ENCODE results near the gene SPAG16.

The SPAG16 gene

DNA sequence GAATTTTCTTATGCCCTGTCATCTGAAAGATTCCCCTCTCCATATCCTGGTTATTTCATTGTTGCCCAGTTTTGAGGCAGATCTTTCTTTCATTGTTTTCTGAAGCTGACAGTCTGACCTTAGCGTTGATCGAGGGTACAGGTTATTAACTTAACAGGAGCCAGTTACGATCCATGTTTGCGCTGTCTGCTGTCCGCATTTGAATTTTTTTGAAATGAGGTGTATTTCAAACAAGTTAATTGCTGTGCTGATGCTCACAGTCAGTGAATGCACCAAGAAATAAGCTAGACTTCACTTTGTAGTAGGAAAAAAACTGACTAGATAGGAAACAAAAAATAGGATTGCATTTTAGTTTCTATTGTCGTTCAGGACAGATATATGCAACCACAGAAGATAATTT lies 34.8 kb upstream of the SPAG16 start:
- DNase-seq (ENCODE audit: low read depth) = no peak
- H3K4me3 ChIP-seq (ENCODE audit: low read length) = no peak overlapping the region
- TF ChIP-seq CTCF (conservative IDR thresholded peaks at IDR 0.05; ENCODE audit: low read length) = no peak

DNA sequence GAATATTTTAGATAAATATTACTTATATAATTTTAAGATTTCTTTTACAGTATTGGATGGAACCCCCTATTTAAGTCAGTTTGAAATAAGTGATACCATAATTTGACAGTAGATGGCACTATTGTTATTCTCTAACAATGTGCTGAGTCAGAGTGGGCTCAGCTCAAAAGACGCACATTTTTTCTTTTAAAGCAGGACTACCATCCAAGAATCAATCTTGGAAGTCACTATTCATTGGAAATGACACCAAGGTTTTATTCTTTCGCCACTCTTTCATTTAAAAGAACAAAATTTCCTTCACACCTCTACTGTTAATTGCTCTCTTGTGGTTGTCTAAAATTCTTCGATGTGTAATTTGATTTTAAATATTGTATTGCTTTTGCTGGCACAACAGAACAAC lies 32.6 kb upstream of the SPAG16 start:
- peak; percentile 77 for DNase-seq (ENCODE audit: low read depth)
- H3K4me3 ChIP-seq (ENCODE audit: low read length) = no peak overlapping the region
- peak; percentile 71 for TF ChIP-seq CTCF (conservative IDR thresholded peaks at IDR 0.05; ENCODE audit: low read length)

GRCh38 chr2:213252206-213252605 lies 32.1 kb upstream of the SPAG16 start:
- DNase-seq (ENCODE audit: low read depth) = no peak
- TF ChIP-seq CTCF (conservative IDR thresholded peaks at IDR 0.05; ENCODE audit: low read length) = no peak

GRCh38 chr2:213253162-213253561 lies 31.1 kb upstream of the SPAG16 start:
- TF ChIP-seq CTCF (conservative IDR thresholded peaks at IDR 0.05; ENCODE audit: low read length) = no peak
- H3K4me3 ChIP-seq (ENCODE audit: low read length) = no peak overlapping the region
- no peak for DNase-seq (ENCODE audit: low read depth)

More at GRCh38 chr2:213252206-213252605, 32.1 kb upstream of the SPAG16 start:
- no peak overlapping the region for H3K4me3 ChIP-seq (ENCODE audit: low read length)

DNA sequence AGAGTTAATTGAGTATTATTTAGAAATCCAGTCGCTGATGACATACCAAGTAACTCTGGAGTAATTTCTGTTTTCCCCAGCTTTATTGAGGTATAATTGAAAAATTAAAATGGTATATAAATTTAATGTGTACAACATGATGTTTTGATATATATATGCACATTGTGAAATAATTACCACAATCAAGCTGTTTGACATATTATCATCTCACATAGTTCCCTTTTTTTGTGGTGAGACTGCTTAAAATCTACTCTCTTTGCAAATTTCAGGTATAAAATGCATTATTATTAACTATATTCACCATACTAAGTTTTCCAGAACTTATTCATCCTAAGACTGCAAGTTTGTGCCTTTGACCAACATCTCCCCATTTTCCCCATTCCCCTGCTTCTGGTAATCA lies 25.0 kb upstream of the SPAG16 start:
- H3K4me3 ChIP-seq (ENCODE audit: low read length) = no peak overlapping the region
- no peak for DNase-seq (ENCODE audit: low read depth)
- no peak for TF ChIP-seq CTCF (conservative IDR thresholded peaks at IDR 0.05; ENCODE audit: low read length)

DNA sequence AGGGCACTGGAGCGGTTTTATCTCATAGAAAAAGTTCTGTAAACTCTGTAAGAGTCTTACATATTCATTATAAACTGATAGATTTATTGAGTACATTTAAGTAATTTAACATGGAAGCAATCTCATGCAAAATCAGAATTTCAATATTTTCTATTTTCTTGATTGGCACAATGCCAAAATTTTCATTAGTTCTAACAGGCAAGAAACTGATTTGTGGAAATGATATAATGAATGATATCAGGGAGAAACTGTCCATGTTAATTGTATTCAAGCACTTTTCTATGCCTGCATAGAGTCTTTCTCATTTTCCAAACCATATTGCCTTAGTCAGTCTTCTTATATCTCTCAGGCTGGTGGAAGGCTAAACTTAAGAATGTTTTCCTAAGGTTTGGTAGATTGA lies 23.0 kb upstream of the SPAG16 start:
- H3K4me3 ChIP-seq (ENCODE audit: low read length) = no peak overlapping the region
- TF ChIP-seq CTCF (conservative IDR thresholded peaks at IDR 0.05; ENCODE audit: low read length) = no peak
- no peak for DNase-seq (ENCODE audit: low read depth)

DNA sequence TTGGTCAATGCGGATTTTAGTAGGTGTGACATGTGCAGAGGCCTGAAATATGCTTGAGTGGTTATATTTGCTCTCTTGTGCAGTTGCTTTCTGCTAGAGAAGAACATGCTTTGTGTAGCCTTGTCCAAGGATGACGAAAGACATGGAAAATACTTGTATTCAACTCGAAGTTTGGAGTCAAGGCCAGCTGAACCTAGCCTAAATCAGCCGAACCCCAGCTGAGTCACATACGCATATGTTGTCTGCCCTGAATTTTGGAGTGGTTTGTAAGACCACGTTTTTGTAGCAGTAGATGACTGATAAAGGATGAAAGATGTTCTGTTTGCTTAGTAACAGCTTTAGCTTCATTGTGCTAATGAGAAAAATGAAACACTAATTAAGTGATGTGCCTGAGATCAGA lies 22.5 kb upstream of the SPAG16 start:
- no peak overlapping the region for H3K4me3 ChIP-seq (ENCODE audit: low read length)
- DNase-seq (ENCODE audit: low read depth) = peak; percentile 45
- no peak for TF ChIP-seq CTCF (conservative IDR thresholded peaks at IDR 0.05; ENCODE audit: low read length)

Data from AG10803 (cell line).